HG03159 (cell line): ENCODE measurements around the gene SETD6.
A peak's percentile ranks its signal among the peaks of the same experiment; 100 is the strongest.

ENCODE experiments used
- ATAC-seq: cut with Tn5 transposase; IDR thresholded peaks from one replicate; pipeline ENCODE4 v1.9.1; 2021; ENCODE audit warnings: mild to moderate bottlenecking, moderate library complexity; ENCODE audit not compliant: unreplicated experiment

SETD6 gene

GRCh38 chr16:58507195-58507962, 7.9 kb upstream of the SETD6 start:
- ATAC-seq: no peak

GRCh38 chr16:58507963-58508670, 7.2 kb upstream of the SETD6 start:
- no peak for ATAC-seq

DNA sequence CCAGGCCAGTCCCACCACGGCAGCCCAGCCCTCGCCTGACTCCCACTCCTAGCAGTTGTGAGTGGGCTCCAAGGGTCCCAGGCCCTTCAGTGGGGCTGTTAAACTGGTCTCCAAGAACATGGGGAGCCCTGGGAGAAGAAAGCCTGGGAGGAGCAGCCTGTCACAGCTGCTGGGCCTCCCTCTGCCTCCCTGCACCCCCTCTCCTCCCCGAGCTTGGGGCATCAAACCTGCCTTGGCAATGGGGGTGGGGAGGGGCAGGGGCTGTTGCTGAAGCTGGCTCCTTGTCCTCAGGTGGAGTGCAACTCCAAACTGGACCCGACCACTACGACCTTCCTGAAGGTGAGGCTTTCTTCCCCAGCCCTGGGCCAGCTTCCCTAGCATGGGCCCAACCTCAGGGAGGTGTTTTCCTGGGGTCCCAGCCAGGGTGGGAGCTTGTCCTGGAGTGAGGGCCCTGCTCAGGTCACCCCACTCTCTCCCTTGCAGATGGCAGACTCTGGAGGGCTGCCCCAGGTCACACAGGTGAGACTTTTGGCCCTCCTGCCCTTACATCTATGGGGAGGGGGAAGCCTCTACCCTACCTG, 6.6 kb upstream of the SETD6 start:
- ATAC-seq: no peak

DNA sequence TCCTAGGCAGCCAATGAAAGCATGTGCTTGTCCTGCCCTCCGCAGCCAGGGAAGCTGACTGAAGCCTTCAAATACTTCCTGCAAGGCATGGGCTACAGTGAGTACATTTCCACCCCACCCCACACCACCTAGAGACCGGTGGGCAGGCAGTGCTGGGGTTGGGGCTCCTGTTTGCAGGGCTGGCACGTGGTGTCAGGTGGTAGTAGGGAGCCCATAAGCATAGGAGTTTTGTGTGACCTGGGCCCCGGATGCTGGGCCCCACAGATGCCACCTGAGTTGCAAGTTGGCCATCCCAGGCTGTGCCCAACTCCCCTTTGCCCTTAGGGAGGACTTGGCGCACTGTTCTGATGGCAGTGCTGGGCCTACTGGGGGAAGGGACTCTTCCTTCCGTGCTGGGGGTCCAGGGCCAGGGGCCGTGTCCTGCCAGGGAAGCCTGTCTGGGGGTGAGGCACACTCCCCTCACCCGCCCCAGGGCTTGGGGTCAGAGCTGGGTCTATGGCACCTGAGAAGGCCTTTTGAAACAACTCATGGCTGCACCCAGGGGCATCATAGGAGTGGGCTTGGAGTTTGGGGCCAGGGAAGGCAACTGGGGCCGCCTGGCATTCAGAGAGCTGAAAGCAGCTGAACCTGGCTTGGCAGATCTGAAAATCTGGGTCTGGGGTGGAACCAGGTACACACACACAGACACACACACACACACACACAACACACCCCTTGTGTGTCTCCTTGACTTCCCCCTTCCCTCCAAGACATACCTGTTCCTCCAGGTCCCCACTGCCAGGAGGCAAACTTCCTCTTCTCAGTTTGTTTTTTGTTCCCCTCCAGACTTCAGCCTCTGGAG, 5.8 kb upstream of the SETD6 start:
- ATAC-seq: no peak

DNA sequence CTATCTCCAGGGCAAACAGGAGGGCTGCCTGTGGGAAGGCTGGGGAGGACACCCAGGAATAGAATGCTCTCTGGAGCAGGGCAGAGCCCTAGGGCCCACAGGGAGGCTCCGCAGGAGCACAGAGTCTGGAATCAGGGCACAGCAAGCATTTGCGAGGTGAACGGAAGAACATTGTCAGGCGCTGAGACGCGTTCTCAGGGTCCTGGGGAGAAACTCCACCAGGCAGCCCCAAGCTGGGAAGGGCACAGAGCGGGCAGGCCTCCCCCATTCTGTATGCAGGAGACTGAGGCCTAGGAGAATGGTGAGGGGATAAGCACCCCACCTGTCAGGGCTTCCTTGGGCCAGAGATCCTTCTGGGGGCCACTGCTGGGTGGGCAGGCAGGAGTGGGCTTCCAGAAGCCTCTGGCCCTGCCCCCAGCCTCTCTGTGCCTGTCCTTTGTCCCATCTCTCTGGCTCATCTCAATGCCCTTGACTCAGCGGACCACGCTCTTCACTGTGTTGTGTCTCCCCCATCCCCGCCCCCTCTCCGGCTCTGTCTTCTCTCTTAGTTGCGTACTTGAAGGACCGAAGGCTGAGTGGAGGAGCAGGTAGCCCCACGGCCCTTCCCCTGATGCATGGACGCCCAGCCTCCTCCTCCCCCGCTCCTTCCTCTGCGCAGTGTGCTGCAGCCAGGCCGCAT, 5.1 kb upstream of the SETD6 start:
- no peak for ATAC-seq

DNA sequence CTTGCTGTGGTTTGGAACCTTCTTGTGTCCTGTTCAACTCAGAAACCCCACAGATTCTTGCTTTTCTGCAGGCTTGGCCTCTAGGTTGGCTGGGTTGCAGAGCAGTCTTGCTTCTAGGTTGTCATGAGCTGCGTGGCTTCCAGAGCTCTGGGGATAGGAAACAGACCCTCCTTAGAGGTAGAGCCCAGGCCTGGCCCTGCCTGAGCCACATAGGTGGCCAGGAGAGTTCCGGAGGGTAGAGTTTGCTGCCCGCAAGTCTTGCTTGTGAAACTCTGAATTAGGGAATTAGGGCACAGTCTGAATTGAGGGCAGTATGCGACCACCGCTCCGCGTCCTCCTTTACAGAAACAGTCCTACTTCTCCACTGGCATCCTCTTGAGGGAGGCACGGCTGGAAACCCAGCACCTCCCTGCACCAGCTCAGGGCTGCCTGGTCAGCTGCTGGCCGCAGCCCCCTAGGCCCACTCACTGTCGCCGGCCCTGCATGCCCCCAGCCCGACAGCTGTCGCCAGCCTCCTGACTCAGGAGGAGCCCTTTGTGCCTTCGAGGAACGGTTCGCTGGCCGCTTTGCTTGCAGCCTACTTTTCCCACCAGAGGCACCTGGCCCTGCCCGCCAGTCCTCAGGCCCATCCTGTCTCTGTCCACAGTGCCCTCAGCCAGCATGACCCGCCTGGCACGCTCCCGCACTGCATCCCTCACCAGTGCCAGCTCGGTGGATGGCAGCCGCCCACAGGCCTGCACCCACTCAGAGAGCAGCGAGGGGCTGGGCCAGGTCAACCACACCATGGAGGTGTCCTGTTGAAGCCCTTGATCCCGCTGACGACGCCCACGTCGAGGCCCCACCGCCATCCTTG, 4.3 kb upstream of the SETD6 start:
- ATAC-seq: no peak

GRCh38 chr16:58511933-58512815, 3.1 kb upstream of the SETD6 start:
- ATAC-seq: peak; percentile 39

- ATAC-seq: no peak
Measured at GRCh38 chr16:58513874-58514273, 1.4 kb upstream of the SETD6 start.

DNA sequence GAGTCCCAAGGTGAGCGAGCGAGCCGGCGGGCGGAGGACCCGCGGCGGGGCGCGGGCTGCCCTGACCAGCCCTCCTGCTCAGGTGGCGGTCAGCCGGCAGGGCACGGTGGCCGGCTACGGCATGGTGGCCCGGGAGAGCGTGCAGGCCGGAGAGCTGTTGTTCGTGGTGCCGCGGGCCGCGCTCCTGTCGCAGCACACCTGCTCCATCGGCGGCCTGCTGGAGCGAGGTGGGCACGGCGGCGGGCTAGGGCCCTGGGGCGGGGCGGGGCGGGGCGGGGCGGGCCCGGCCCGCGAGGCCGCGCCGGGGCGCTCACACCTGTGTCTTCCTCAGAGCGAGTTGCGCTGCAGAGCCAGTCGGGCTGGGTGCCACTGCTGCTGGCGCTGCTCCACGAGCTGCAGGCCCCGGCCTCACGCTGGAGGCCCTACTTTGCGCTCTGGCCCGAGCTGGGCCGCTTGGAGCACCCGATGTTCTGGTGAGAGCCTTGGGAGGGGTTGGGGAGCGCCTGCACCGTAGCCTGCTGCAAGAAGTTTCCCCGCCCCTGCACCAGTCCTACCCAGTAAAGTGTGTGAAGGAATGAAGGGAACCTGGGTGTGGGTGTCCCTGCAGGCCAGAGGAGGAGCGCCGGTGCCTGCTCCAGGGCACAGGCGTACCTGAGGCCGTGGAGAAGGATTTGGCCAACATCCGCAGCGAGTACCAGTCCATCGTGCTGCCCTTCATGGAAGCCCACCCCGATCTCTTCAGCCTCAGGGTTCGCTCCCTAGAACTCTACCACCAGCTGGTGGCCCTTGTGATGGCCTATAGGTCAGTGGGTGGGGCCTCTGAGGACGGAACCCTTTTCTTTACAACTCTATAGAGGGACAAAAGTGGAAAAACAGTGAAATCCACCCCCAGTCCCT, 802 bp downstream of the SETD6 start:
- peak; percentile 43 for ATAC-seq

- no peak for ATAC-seq
Measured at GRCh38 chr16:58516768-58517107, 1.4 kb downstream of the SETD6 start.

DNA sequence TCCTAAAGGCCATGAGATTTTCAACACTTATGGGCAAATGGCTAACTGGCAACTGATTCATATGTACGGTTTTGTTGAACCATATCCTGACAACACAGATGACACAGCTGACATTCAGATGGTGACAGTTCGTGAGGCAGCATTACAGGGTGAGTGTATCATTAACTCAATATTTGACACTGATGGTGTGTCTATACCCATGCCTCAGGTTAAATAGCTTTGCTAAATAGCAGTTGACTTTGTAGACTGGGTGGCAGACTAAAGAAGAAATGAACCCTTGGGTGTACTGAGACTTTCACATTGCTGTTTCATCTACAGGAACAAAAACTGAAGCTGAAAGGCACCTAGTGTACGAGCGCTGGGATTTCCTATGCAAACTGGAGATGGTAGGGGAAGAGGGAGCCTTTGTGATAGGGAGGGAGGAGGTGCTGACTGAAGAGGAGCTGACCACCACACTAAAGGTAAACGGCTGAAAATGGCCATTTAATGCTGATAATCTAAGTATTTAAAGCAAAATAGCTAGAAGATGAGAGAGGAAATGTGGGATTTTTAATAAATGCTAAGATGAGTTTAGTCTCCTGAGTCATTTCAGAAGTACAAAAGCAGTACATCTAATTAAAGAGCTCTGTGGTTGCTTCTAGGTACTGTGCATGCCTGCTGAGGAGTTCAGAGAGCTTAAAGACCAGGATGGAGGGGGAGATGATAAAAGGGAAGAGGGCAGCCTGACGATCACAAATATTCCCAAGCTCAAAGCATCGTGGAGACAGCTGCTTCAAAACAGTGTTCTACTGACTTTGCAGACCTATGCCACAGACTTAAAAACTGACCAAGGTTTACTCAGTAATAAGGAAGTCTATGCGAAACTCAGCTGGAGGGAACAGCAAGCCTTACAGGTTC, 3.0 kb downstream of the SETD6 start:
- peak; percentile 31 for ATAC-seq

DNA sequence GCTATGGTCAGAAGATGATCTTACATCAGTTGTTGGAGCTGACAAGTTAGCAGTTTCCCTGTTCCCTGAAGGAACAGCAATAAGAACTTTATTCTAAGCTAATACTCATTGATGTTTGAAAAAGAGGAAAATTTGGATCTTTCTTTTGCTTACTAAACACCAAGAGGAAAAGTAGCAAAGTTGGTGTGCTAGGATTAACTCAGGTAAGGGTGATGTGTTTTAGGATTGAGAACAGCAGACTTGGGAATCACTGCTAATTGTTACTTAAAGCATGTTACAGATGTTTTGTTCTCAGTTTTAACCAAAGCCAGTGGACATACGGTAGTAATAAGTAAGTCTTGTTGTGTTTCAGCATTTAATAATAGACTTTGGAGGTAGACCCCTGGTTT, 3.7 kb downstream of the SETD6 start:
- no peak for ATAC-seq

GRCh38 chr16:58519707-58520106, 4.4 kb downstream of the SETD6 start:
- ATAC-seq: no peak

GRCh38 chr16:58530179-58530578, 14.9 kb downstream of the SETD6 start:
- ATAC-seq: no peak

DNA sequence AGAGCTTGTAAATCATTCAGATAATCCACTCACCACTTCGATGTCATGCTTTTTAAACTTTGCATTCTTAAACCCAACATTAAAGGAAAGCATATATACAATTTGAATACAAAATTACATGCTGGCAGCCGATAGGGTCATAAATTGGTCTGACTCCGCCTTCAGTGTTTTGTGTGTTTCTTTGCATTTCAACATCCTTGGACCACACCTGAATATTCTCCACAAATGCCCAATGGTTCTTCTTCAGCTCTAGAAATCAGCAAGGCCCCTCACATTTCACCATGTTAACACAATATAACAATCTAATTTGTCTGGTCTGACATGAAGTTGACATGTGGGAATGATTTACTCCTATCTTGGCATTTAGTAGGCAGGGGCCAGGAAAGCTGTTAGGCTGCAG, 17.1 kb downstream of the SETD6 start:
- no peak for ATAC-seq

DNA sequence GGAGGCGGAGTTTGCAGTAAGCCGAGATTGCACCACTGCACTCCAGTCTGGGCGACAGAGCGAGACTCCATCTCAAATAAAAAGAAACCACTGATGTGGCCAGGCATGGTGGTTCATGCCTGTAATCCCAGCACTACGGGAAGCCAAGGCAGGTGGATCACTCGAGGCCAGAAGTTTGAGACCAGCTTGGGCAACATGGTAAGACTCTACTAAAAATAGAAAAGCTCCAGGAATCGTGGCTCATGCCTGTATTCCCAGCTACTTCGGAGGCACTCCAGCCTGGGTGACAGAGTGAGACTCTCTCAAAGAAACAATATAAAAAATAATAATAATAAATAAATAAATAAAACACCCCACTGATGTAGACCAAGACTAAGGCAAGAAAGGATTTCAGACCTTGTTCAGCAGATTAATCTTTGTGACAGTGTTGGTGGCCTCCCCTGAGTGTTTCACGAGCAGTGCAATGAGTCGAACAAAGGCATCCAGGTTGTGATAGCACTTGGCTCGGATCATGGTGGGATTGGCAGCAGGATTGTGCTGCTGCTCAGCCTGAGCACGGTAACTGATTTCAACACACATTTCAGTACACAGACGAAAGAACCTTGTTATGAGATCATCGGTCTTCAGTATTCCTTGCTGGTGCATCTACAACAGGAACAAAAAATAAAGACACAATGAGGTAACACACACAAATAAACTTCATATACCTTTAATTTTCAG, 18.6 kb downstream of the SETD6 start:
- no peak for ATAC-seq
